Breast epithelium (tissue), 4 donors: ENCODE data around the gene ALG12. TPM values are rescaled to one million over a fixed set of nuclear protein-coding genes. Genes with fewer than 3 reads are reported as not detected.
A peak's percentile ranks its signal among the peaks of the same experiment; 100 is the strongest.

Experiments
- DNase-seq, 2 donors: peaks; one replicate each; pipeline ENCODE4 v3.0.0-alpha.2; 2019; ENCODE audit warnings: low spot score in 2 of 2
- H3K27ac ChIP-seq, 2 donors: fragments of 200-600 bp; sonication (generic) in 1 of 2; one replicate each; pipeline ENCODE4 v1.5.1; 2016 to 2019; ENCODE audit warnings: mild to moderate bottlenecking in 1 of 2
- H3K27me3 ChIP-seq, 2 donors: fragments of 200-600 bp; sonication (generic) in 1 of 2; one replicate each; pipeline versions ENCODE4 v1.5.1 to v1.6.0; 2017 to 2019; ENCODE audit warnings: control low read depth in 1 of 2, mild to moderate bottlenecking in 1 of 2
- H3K36me3 ChIP-seq: fragments of 200-600 bp; one replicate; pipeline ENCODE4 v1.5.1; 2019
- H3K4me1 ChIP-seq, 2 donors: fragments of 200-600 bp; sonication (generic); one replicate each; pipeline ENCODE4 v1.5.1; 2016 to 2019; ENCODE audit warnings: control low read depth in 1 of 2
- H3K4me3 ChIP-seq, 3 donors: fragments of 200-600 bp; sonication (generic); 1 replicate in 2 of 3; 2 replicates in 1 of 3; pipeline ENCODE4 v1.5.1; 2016 to 2019; ENCODE audit warnings: mild to moderate bottlenecking in 3 of 3, moderate library complexity in 2 of 3
- H3K9me3 ChIP-seq, 2 donors: fragments of 200-600 bp; sonication (generic) in 1 of 2; one replicate each; pipeline ENCODE4 v1.5.1; 2016 to 2019; ENCODE audit warnings: control low read depth in 1 of 2
- POLR2A ChIP-seq: fragments of 450-650 bp; IDR thresholded peaks from one replicate; pipeline ENCODE4 v1.6.1; 2016; ENCODE audit warnings: antibody characterized with exemption, mild to moderate bottlenecking, moderate library complexity
- POLR2AphosphoS5 ChIP-seq, 3 donors: sonication (generic); formaldehyde crosslinking; IDR thresholded peaks; one replicate each; pipeline ENCODE4 v1.6.1; 2017; ENCODE audit warnings: antibody characterized with exemption in 3 of 3
- intact Hi-C: fragments of 100-400 bp; cut with DNase I; formaldehyde crosslinking; loops from one replicate; pipeline ENCODE4 v1.15.1; 2023; ENCODE audit warnings: low total_unique reads
- total RNA-seq, 3 donors: library from RNA; depleted of rRNA; stranded (reverse); fragments of >200 nt; gene quantifications; one replicate each; pipeline ENCODE4 v1.1.0, GENCODE V29; 2016
- TF ChIP-seq, protein P1 (sequence below), 3 donors: fragments of 450-650 bp; IDR thresholded peaks; one replicate each; pipeline ENCODE4 v1.5.1; 2016 to 2017; ENCODE audit warnings: antibody characterized with exemption in 3 of 3, mild to moderate bottlenecking in 3 of 3, moderate library complexity in 3 of 3

ALG12 gene
- total RNA-seq = 10 to 100 TPM; 16.6 to 22.4 (median 19.7) TPM

DNA sequence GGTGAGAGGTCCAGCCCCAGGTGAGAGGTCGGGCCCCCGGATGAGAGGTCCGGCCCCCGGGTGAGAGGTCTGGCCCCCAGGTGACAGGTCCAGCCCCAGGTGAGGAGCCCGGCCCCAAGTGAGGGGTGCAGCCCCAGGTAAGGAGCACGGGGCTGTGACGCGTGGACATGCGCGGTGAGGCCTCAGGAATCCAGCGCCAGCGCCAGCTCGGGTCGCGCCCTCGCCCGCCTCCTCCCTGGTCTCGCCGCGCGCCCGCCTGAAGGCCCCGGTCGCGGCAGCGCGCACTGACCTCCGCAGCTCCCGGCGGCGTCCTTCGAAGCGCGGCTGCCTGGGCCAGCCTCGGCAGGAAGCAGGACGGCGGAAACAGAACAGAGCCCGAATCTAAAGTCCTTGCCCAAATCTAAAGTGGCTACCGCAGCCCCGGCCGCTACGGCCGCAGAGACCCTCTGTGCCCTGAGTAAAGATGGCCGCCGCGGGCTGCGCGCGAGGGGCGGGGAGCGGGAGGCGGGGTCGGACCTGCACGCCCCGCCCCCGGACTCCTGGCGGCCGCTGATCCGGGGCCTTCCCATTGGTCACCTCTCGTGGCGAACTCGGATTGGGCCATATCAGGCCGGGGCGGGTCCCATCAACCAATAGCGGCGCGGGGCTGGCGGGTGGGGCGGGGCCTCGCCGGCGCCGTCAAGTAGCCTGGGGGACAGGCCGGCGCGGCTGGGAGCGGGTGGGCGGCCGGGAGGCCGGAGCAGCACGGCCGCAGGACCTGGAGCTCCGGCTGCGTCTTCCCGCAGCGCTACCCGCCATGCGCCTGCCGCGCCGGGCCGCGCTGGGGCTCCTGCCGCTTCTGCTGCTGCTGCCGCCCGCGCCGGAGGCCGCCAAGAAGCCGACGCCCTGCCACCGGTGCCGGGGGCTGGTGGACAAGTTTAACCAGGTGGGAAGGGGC, at the start of gene ALG12, which contains the start of gene CRELD2:
ALG12 (minus strand) TSS at position 465 of the 937 bp plus-strand sequence. CDS start 4,673 bp downstream, outside the sequence.
CRELD2 (plus strand) TSS at position 661 of the 937 bp plus-strand sequence; CDS start at position 797, 136 bp downstream.
- Histone ChIP-seq H3K27me3 (no peaks in the 10 kb centered on the region), H3K36me3 (no peaks in the 10 kb centered on the region), H3K4me1 (peaks cover 5 to 6% of the 10 kb centered on the region in 2 donors), H3K4me3 (peak within 1 kb of the TSS; percentile 67 to 94 (median 80)), H3K9me3 (no peaks in the 10 kb centered on the region), H3K27ac (peak within 1 kb of the TSS; percentile 89 to 95)
- intact Hi-C loops = no loop called here
- TF ChIP-seq POLR2A (no peak), POLR2AphosphoS5 (IDR thresholded peaks at IDR 0.05) (peak; percentile 55 to 72 (median 71))
- TF ChIP-seq, protein P1, sequence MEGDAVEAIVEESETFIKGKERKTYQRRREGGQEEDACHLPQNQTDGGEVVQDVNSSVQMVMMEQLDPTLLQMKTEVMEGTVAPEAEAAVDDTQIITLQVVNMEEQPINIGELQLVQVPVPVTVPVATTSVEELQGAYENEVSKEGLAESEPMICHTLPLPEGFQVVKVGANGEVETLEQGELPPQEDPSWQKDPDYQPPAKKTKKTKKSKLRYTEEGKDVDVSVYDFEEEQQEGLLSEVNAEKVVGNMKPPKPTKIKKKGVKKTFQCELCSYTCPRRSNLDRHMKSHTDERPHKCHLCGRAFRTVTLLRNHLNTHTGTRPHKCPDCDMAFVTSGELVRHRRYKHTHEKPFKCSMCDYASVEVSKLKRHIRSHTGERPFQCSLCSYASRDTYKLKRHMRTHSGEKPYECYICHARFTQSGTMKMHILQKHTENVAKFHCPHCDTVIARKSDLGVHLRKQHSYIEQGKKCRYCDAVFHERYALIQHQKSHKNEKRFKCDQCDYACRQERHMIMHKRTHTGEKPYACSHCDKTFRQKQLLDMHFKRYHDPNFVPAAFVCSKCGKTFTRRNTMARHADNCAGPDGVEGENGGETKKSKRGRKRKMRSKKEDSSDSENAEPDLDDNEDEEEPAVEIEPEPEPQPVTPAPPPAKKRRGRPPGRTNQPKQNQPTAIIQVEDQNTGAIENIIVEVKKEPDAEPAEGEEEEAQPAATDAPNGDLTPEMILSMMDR (IDR thresholded peaks at IDR 0.05) = no peak
- DNase-seq = peak; percentile 98 to 99

DNA sequence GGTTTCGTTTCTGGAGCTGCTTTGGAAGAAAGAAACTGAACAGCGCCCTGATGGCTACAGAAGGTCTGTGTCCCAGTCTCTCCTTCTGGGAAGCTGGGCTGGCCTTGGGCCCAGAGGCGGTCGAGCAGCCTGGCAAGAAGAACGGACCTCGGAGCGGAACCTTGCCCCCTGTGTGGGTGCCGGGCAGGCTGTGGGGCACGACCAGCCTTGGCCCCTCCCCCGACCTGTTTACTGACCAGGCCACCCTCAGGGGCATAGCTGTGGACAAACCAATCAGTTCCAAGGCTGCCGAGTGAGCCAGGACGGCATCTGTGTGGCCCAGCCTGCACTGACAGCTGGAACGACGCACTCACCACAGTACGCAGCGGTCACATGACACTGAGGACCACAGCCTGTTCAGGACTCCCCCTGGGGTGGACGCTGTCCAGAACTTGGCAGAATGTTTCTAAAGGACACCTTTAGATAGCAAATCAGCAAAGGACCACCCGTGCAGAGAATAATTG, 49.5 kb upstream of the ALG12 start:
- intact Hi-C loops = no loop called here
- no peaks in the 10 kb centered on the region for H3K9me3 ChIP-seq

DNA sequence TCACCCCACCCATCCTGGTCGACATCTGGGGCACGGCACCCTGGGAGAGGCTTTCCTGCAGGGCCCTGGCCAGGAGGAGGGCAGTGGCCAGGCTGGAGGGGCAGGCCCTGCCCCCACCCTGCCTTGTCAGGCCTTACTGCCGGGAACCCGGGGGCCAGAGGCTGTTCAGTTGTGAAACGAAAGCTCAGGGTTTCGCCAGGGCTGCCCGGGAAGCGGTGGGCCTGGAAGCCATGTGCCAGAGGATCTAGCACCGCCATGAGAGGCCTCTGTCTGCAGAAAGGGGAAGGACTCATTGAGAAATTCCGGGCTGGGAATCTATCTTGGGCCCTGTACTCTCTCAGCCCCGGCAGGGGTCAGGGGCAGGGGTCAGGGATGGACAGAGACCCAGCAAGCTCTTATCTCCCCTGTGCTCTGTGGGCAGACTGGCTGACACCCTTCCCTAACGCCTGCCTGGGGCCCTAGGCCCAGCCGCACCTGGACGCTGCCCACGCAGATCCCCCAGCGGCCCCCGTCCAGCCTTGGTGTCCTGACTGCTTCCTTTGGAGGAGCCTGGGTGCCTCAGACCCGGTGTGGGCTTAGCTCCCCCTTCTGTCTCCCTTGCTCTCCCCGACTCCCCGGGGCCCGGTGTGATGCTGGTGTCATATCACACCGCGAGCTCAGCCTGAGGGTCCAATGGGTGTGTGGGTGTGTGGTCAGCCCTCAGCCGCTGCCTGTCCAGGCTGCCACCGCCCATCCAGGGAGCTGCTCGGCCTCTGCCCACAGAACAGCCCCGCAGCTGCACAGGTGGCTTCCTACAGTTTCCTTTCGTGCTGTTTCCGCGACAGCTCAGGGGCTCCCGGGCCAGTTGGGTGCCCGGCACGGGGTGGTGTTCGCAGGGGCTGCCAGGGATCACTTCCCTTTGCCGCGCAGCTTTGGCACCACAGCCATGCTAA, 48.8 kb upstream of the ALG12 start:
- peak; percentile 41 to 58 for DNase-seq
- intact Hi-C loops = no loop called here
- H3K36me3 ChIP-seq = no peaks in the 10 kb centered on the region
- no peaks in the 10 kb centered on the region for H3K9me3 ChIP-seq
- H3K27ac ChIP-seq = peak overlapping the region; percentile 90 to 96
- peak; percentile 3 to 86 (median 58) for TF ChIP-seq POLR2AphosphoS5 (IDR thresholded peaks at IDR 0.05)
- TF ChIP-seq, protein P1 (IDR thresholded peaks at IDR 0.05) = no peak
- H3K4me3 ChIP-seq = peak overlapping the region; percentile 14 to 57 (median 15)
- no peaks in the 10 kb centered on the region for H3K27me3 ChIP-seq
- H3K4me1 ChIP-seq = peaks cover 46 to 48% of the 10 kb centered on the region in 2 donors

More for the DNA sequence above, 49.5 kb upstream of the ALG12 start:
- H3K36me3 ChIP-seq = no peaks in the 10 kb centered on the region
- peak overlapping the region; percentile 90 to 96 for H3K27ac ChIP-seq
- H3K4me3 ChIP-seq = peak overlapping the region; percentile 14 to 57 (median 15)
- TF ChIP-seq POLR2A (no peak), POLR2AphosphoS5 (IDR thresholded peaks at IDR 0.05) (no peak)
- TF ChIP-seq, protein P1 (IDR thresholded peaks at IDR 0.05) = no peak
- DNase-seq = peak; percentile 53 to 80
- peaks cover 45 to 46% of the 10 kb centered on the region in 2 donors for H3K4me1 ChIP-seq
- no peaks in the 10 kb centered on the region for H3K27me3 ChIP-seq

DNA sequence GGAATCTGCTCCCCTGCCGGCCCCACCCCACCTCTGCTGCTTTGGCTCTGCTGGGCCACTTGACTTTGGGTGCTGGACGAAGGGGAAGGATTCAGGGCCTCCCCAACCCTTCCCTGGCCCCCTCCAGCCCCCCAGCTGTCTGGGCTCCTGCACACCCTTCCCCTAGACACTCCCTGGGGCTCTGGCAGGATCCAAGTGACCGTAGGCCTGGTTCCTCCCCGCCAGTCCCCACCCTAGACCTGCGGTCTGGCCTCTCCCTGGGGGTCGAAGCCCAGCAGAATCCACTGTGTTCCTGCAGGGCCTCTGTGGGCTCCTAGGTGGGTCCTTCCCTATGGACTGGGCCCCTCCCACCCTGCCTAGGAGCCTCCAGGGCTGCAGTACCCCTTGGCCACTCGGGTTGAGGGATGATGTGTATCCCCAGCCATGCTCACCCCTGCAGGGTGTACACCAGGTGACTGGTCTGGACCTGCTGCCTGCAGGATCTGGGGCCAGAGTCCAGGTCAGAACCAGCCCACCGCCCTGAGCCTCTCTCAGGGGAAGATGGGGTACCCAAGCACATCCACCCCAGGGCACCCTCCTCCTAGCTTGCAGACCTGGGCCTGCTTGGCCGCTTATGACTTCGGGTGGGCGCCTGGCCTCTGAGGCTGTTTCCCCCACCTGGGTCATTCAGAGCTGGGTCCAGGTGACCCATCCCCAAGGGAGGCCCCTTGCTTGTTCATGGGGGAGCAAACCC, 48.0 kb upstream of the ALG12 start:
- Histone ChIP-seq H3K36me3 (no peaks in the 10 kb centered on the region), H3K9me3 (no peaks in the 10 kb centered on the region), H3K27ac (peak overlapping the region; percentile 90 to 96), H3K4me1 (peaks cover 40 to 48% of the 10 kb centered on the region in 2 donors), H3K4me3 (peak overlapping the region in 1 of 3 donors; percentile 92), H3K27me3 (no peaks in the 10 kb centered on the region)
- intact Hi-C loops = no loop called here
- no peak for TF ChIP-seq POLR2A
- no peak for TF ChIP-seq POLR2AphosphoS5 (IDR thresholded peaks at IDR 0.05)
- TF ChIP-seq, protein P1 (IDR thresholded peaks at IDR 0.05) = no peak
- peak; percentile 19 to 51 for DNase-seq
